ENCODE data around the gene GBGT1.

The GBGT1 gene

DNA sequence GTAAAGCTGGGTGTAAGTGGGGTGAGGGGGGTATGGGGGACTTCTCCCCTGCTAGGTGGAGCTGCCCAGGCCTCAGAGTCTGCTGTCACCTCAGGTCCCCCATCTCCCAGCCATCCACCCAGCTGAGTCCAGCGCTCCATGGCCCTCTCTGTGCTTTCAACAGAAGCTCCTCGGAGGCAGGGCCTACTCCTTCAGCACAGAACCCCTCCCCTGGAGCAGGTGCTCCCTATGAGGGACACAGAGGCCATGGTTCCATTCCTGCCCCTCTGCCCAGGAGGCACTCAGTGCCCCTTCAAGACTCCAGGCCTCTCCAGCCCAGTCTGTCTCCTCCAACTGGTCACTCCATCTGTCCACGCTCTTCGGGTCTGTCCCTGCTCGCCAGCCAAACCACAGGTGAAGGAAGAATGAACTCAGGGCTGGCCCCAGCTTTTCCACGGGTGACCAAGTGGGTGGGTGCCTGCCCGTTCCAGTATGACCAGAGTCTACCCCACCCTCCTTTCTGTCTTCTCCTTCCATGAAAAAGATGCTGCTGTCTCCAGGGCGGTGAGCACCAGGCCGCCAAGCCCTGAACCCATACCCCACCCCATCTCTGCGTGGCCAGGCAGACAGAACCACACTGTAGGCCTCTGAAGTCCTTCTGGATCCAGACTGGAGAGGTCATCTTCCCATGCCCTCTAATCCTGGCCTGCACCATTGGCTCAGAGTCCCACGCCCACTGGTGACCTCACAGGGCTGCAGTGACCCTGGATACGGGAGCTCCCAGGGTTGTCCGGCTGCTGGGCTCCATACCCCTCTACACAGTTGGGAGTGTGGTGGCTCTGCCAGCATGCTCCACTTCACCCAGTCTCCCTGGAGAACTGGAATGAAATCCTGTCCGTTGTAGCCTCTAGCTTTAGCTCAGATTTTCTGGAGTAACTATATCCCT, 11.9 kb downstream of the GBGT1 start:
- no peak overlapping the region for H3K4ac ChIP-seq (ENCODE audit: low read depth, low read length)
- no peak overlapping the region for H3K9ac ChIP-seq (ENCODE audit: low read length)
- H3K4me1 ChIP-seq (ENCODE audit: control insufficient read depth in 1 of 2, insufficient read depth in 2 of 2, low read length in 2 of 2), result peaks cover 12 to 19% of the 10 kb centered on the region in 2 experiments
- H3K27me3 ChIP-seq (ENCODE audit: insufficient read depth, low read length), result no peaks in the 10 kb centered on the region
- H2AFZ ChIP-seq (ENCODE audit: insufficient read depth, low read length, poor library complexity), result no peak overlapping the region
- H4K8ac ChIP-seq (ENCODE audit: low read depth, low read length), result no peak overlapping the region
- no peak overlapping the region for H2AK5ac ChIP-seq (ENCODE audit: low read length)
- H3K23ac ChIP-seq (ENCODE audit: low read length), result no peak overlapping the region
- no peak for DNase-seq
- peaks cover 11 to 18% of the 10 kb centered on the region in 2 experiments for H3K36me3 ChIP-seq (ENCODE audit: control insufficient read depth in 1 of 2, insufficient read depth in 2 of 2, low read length in 2 of 2)
- H4K91ac ChIP-seq (ENCODE audit: low read depth, low read length), result no peak overlapping the region
- H2BK12ac ChIP-seq (ENCODE audit: low read length), result no peak overlapping the region
- H3K79me2 ChIP-seq (ENCODE audit: control insufficient read depth, insufficient read depth, low read length, poor library complexity), result peaks cover 7% of the 10 kb centered on the region
- H3K4me2 ChIP-seq (ENCODE audit: low read length), result no peak overlapping the region
- no peak overlapping the region for H2BK120ac ChIP-seq (ENCODE audit: insufficient read depth, low read length, poor library complexity)
- WGBS (ENCODE audit: extremely low coverage, insufficient coverage, insufficient read length), result no CpG with 5 or more reads among the region's 14 CpGs
- no peaks in the 10 kb centered on the region for H3K9me3 ChIP-seq (ENCODE audit: insufficient read depth, low read depth, low read length)
- no peak overlapping the region for H3K27ac ChIP-seq (ENCODE audit: low read depth, low read length)
- H3K79me1 ChIP-seq (ENCODE audit: low read length), result peaks cover 14% of the 10 kb centered on the region
- no peak overlapping the region for H3K18ac ChIP-seq (ENCODE audit: low read length)
- H3K4me3 ChIP-seq (ENCODE audit: low read depth, low read length), result no peak overlapping the region
- H2BK5ac ChIP-seq (ENCODE audit: low read depth, low read length, poor library complexity), result no peak overlapping the region
- no peak overlapping the region for H4K12ac ChIP-seq (ENCODE audit: low read depth, low read length)
- no peak overlapping the region for H3K14ac ChIP-seq (ENCODE audit: low read length)

DNA sequence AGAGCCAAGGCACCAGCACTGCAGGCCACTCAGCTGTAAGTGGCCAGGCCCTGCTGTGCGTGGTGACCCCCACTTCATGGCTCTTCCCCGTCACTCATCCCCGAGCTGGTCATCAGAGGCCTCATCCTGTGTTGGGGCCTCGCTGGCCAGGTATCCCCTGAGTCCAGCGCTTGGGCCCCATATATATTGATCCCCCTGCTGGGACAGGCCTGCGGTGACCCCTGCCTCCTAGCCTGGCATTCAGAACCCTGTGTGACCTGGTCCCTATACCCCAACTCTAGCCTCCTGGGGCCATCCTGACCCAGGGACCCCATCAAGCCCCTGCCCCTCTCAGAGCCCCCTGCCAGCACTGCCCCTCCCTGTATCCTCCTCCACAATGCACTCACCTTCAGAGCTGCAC, 12.7 kb downstream of the GBGT1 start:
- H2BK12ac ChIP-seq (ENCODE audit: low read length), result no peak overlapping the region
- WGBS (ENCODE audit: extremely low coverage, insufficient coverage, insufficient read length), result no CpG with 5 or more reads among the region's 6 CpGs
- H3K9ac ChIP-seq (ENCODE audit: low read length), result no peak overlapping the region
- no peak overlapping the region for H4K8ac ChIP-seq (ENCODE audit: low read depth, low read length)
- no peak for DNase-seq
- peaks cover 14% of the 10 kb centered on the region for H3K79me1 ChIP-seq (ENCODE audit: low read length)
- no peak overlapping the region for H3K4ac ChIP-seq (ENCODE audit: low read depth, low read length)
- no peak overlapping the region for H3K27ac ChIP-seq (ENCODE audit: low read depth, low read length)
- H3K4me3 ChIP-seq (ENCODE audit: low read depth, low read length), result no peak overlapping the region
- H4K12ac ChIP-seq (ENCODE audit: low read depth, low read length), result no peak overlapping the region
- H3K18ac ChIP-seq (ENCODE audit: low read length), result no peak overlapping the region
- H2AFZ ChIP-seq (ENCODE audit: insufficient read depth, low read length, poor library complexity), result no peak overlapping the region
- H2AK5ac ChIP-seq (ENCODE audit: low read length), result no peak overlapping the region
- H4K91ac ChIP-seq (ENCODE audit: low read depth, low read length), result no peak overlapping the region
- no peak overlapping the region for H2BK120ac ChIP-seq (ENCODE audit: insufficient read depth, low read length, poor library complexity)
- H3K4me2 ChIP-seq (ENCODE audit: low read length), result no peak overlapping the region
- peaks cover 12 to 19% of the 10 kb centered on the region in 2 experiments for H3K4me1 ChIP-seq (ENCODE audit: control insufficient read depth in 1 of 2, insufficient read depth in 2 of 2, low read length in 2 of 2)
- H3K14ac ChIP-seq (ENCODE audit: low read length), result no peak overlapping the region
- H3K27me3 ChIP-seq (ENCODE audit: insufficient read depth, low read length), result no peaks in the 10 kb centered on the region
- no peak overlapping the region for H3K23ac ChIP-seq (ENCODE audit: low read length)
- peaks cover 7% of the 10 kb centered on the region for H3K79me2 ChIP-seq (ENCODE audit: control insufficient read depth, insufficient read depth, low read length, poor library complexity)
- no peaks in the 10 kb centered on the region for H3K9me3 ChIP-seq (ENCODE audit: insufficient read depth, low read depth, low read length)
- peaks cover 11 to 18% of the 10 kb centered on the region in 2 experiments for H3K36me3 ChIP-seq (ENCODE audit: control insufficient read depth in 1 of 2, insufficient read depth in 2 of 2, low read length in 2 of 2)
- H2BK5ac ChIP-seq (ENCODE audit: low read depth, low read length, poor library complexity), result no peak overlapping the region

DNA sequence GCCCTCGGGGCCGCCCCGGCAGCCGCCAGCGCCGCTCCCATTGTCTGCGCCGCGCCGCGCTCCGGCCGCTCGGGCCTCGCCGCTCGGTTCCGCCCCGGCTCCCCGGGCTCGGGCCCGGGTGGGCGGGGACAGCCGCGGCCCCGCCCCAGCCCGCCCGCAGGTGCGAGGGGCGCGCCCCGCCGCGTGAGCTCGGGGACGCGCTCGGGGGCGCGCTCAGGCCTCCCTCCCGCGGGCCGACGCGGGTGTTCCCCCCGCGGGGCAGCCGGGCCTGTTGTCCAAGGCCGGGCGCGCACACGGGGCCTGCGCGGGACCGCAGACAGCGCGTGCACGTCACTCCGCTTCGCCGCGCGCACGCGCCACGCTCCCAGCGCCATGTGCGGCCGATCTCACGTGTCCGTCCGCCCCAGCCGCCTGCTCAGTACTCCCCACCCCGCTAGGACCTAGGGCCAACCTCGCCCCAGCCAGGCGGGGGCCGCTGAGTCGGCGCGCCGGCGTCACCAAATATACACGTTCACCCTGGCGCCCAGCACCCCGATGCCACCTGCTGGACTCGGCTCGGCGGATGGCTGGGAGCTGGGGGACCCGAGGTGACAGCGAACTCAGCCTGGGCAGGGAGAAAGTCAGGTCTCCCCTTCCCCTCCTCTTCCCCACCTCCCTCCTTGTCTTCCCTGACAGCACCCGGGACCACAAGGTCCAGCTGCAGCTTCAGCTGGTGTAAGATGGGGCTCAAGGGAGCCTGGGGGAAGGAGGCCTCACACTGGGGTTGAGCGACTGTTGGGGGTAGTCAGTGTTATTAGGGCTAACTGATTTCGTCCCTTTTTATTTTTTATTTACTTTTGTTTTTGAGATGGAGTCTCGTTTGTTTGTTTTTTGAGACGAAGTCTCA, 14.3 kb downstream of the GBGT1 start:
- Histone ChIP-seq H3K18ac (ENCODE audit: low read length) (no peak overlapping the region), H3K23ac (ENCODE audit: low read length) (no peak overlapping the region), H2BK120ac (ENCODE audit: insufficient read depth, low read length, poor library complexity) (peak overlapping the region; percentile 25), H3K36me3 (ENCODE audit: control insufficient read depth in 1 of 2, insufficient read depth in 2 of 2, low read length in 2 of 2) (peaks cover 0 to 6% of the 10 kb centered on the region in 2 experiments), H2BK12ac (ENCODE audit: low read length) (peak overlapping the region; percentile 31), H3K9ac (ENCODE audit: low read length) (peak overlapping the region; percentile 94), H3K79me1 (ENCODE audit: low read length) (peaks cover 14% of the 10 kb centered on the region), H3K4me2 (ENCODE audit: low read length) (peak overlapping the region; percentile 99), H2BK5ac (ENCODE audit: low read depth, low read length, poor library complexity) (no peak overlapping the region), H2AK5ac (ENCODE audit: low read length) (no peak overlapping the region), H3K79me2 (ENCODE audit: control insufficient read depth, insufficient read depth, low read length, poor library complexity) (peaks cover 7% of the 10 kb centered on the region), H3K14ac (ENCODE audit: low read length) (peak overlapping the region; percentile 49), H4K12ac (ENCODE audit: low read depth, low read length) (peak overlapping the region; percentile 68), H3K27me3 (ENCODE audit: insufficient read depth, low read length) (no peaks in the 10 kb centered on the region), H2AFZ (ENCODE audit: insufficient read depth, low read length, poor library complexity) (peak overlapping the region; percentile 64), H4K8ac (ENCODE audit: low read depth, low read length) (peak overlapping the region; percentile 79), H3K27ac (ENCODE audit: low read depth, low read length) (peak overlapping the region; percentile 1), H3K9me3 (ENCODE audit: insufficient read depth, low read depth, low read length) (no peaks in the 10 kb centered on the region), H3K4me3 (ENCODE audit: low read depth, low read length) (peak overlapping the region; percentile 89), H3K4ac (ENCODE audit: low read depth, low read length) (no peak overlapping the region), H4K91ac (ENCODE audit: low read depth, low read length) (peak overlapping the region; percentile 53), H3K4me1 (ENCODE audit: control insufficient read depth in 1 of 2, insufficient read depth in 2 of 2, low read length in 2 of 2) (peaks cover 12 to 21% of the 10 kb centered on the region in 2 experiments)
- DNase-seq, result peak; percentile 89 to 96
- WGBS (ENCODE audit: extremely low coverage, insufficient coverage, insufficient read length), result no CpG with 5 or more reads among the region's 95 CpGs

Data from trophoblast cell (in vitro differentiated cells and primary cell).